ENCODE results near the gene SYT17.
A peak's percentile ranks its signal among the peaks of the same experiment; 100 is the strongest.

The SYT17 gene

GRCh38 chr16:19266774-19267173 lies 98.7 kb downstream of the SYT17 start:
- DNase-seq, result no peak

GRCh38 chr16:19269098-19269497 lies 101.1 kb downstream of the SYT17 start:
- no peak for DNase-seq

- no peak for DNase-seq
Measured at GRCh38 chr16:19274165-19274797, 106.2 kb downstream of the SYT17 start.

- DNase-seq, result no peak
Measured at GRCh38 chr16:19278403-19278802, 110.4 kb downstream of the SYT17 start.

GRCh38 chr16:19281246-19281645 lies 113.2 kb downstream of the SYT17 start:
- DNase-seq, result no peak

GRCh38 chr16:19282101-19282500 lies 114.1 kb downstream of the SYT17 start:
- no peak for DNase-seq

GRCh38 chr16:19283637-19284036 lies 115.6 kb downstream of the SYT17 start:
- no peak for DNase-seq

- peak in 1 of 2 experiments; percentile 6 for DNase-seq
Measured at GRCh38 chr16:19284207-19284606, 116.2 kb downstream of the SYT17 start.

GRCh38 chr16:19285431-19285830 lies 117.4 kb downstream of the SYT17 start, which contains the start of gene CLEC19A:
Gene CLEC19A, plus strand, starts transcription at chr16:19285731. Its CDS starts 121 bp downstream, at chr16:19285852.
- no peak for DNase-seq

- DNase-seq, result no peak
Measured at GRCh38 chr16:19286827-19287226, 118.8 kb downstream of the SYT17 start.

GRCh38 chr16:19287241-19287640 lies 119.2 kb downstream of the SYT17 start:
- DNase-seq, result no peak

- no peak for DNase-seq
Measured at GRCh38 chr16:19288872-19289799, 121.1 kb downstream of the SYT17 start.

GRCh38 chr16:19289811-19290485 lies 121.9 kb downstream of the SYT17 start:
- no peak for DNase-seq

- DNase-seq, result no peak
Measured at GRCh38 chr16:19290860-19291259, 122.8 kb downstream of the SYT17 start.

GRCh38 chr16:19291475-19291874 lies 123.4 kb downstream of the SYT17 start:
- DNase-seq, result no peak

- no peak for DNase-seq
Measured at GRCh38 chr16:19292186-19292585, 124.1 kb downstream of the SYT17 start.

GRCh38 chr16:19294156-19294649 lies 126.2 kb downstream of the SYT17 start:
- DNase-seq, result no peak

GRCh38 chr16:19295393-19295792 lies 127.4 kb downstream of the SYT17 start:
- no peak for DNase-seq

- no peak for DNase-seq
Measured at GRCh38 chr16:19297454-19297853, 129.4 kb downstream of the SYT17 start.

- DNase-seq, result no peak
Measured at GRCh38 chr16:19299565-19299964, 131.5 kb downstream of the SYT17 start.

- DNase-seq, result no peak
Measured at GRCh38 chr16:19301931-19302330, 133.9 kb downstream of the SYT17 start.

- DNase-seq, result no peak
Measured at GRCh38 chr16:19304750-19305149, 136.7 kb downstream of the SYT17 start.

GRCh38 chr16:19305443-19305842 lies 137.4 kb downstream of the SYT17 start:
- DNase-seq, result no peak

Measured in cerebellar nuclear complex (tissue), 1 donor.